ENCODE measurements around the gene ZC3HAV1. TPM values are rescaled to one million over a fixed set of nuclear protein-coding genes. Genes with fewer than 3 reads are reported as not detected.

Gene ZC3HAV1
- total and polyA plus RNA-seq, 9 of the 15 experiments (the other 6 are each of a cell fraction or from before 2014, with no cell fraction given) = 11.9 to 40.5 (median 23.9) TPM

DNA sequence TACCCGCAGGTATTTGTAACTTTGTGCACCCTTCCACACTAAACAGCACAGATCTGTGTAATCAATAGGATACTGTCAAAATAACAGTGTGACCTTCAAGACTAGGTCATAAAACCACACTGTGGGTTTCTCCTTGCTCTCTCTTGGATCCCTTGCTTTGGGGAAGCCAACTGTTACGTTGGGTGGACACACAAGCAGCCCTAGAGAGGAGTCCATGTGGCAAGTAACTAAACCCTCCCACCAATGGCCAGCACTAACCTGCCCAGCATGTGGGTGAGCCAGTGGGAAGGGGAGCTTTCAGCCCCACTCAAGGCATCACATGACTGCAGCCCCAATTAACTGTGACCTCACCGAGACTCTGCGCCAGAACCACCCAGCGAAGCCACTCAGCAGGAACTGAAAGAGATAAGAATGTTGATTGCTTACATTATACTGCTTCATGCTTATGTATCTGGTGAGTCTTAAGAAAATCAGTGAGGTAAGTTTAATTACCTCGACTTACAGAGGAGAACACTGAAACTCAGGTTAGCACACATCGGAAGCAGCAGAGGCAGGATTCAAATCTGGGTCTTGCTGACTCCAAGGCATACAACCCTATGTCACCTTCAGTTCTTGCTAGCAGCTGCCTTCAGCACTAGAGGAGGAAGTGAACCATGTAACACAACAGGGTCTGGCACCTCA lies 9.4 kb upstream of the ZC3HAV1 start (continued):
- TF ChIP-seq, protein P1, sequence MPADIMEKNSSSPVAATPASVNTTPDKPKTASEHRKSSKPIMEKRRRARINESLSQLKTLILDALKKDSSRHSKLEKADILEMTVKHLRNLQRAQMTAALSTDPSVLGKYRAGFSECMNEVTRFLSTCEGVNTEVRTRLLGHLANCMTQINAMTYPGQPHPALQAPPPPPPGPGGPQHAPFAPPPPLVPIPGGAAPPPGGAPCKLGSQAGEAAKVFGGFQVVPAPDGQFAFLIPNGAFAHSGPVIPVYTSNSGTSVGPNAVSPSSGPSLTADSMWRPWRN (IDR thresholded peaks at IDR 0.05; ENCODE audit: low read depth) = no peak
- TF ChIP-seq HEY1 (CRISPR knock-in tag; IDR thresholded peaks at IDR 0.05; ENCODE audit: borderline replicate concordance) = 0 out of 2 replicates have a peak, but pooled peaks have one; percentile 10
- no peak for TF ChIP-seq NUFIP1 (IDR thresholded peaks at IDR 0.05; ENCODE audit: partially characterized antibody)
- peak; percentile 48; the same call in 1 of the 2 replicates for TF ChIP-seq CREB1 (IDR thresholded peaks at IDR 0.05)
- peak; percentile 62; the same call in 1 of the 2 replicates for TF ChIP-seq CREB1 (CRISPR knock-in tag; IDR thresholded peaks at IDR 0.05)
- no peak for TF ChIP-seq KAT8 (IDR thresholded peaks at IDR 0.05; ENCODE audit: low read depth)
- TF ChIP-seq HIVEP1 (CRISPR knock-in tag; IDR thresholded peaks at IDR 0.05) = peak; percentile 14; the same call in 1 of the 2 replicates
- TF ChIP-seq NFE2 (IDR thresholded peaks at IDR 0.05; ENCODE audit: low read depth) = peak; percentile 56
- peak; percentile 48; the same call in 1 of the 2 replicates for TF ChIP-seq ZNF436 (CRISPR knock-in tag; IDR thresholded peaks at IDR 0.05)
- peak; percentile 92 for TF ChIP-seq JUND (IDR thresholded peaks at IDR 0.05; ENCODE audit: borderline replicate concordance, low read depth, low read length)
- TF ChIP-seq JUND (tag; IDR thresholded peaks at IDR 0.05; ENCODE audit: borderline replicate concordance, low read depth, low read length) = peak; percentile 96
- TF ChIP-seq, protein P2, sequence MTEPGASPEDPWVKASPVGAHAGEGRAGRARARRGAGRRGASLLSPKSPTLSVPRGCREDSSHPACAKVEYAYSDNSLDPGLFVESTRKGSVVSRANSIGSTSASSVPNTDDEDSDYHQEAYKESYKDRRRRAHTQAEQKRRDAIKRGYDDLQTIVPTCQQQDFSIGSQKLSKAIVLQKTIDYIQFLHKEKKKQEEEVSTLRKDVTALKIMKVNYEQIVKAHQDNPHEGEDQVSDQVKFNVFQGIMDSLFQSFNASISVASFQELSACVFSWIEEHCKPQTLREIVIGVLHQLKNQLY (CRISPR knock-in tag; conservative IDR thresholded peaks at IDR 0.05) = peak in 1 of 2 experiments; percentile 66; a peak in 1 of 4 replicates
- no peak; the same call in 1 of the 2 replicates for TF ChIP-seq PML (IDR thresholded peaks at IDR 0.05; ENCODE audit: low read length)
- TF ChIP-seq ZNF311 (CRISPR knock-in tag; IDR thresholded peaks at IDR 0.05) = no peak
- TF ChIP-seq SMC3 (conservative IDR thresholded peaks at IDR 0.05; ENCODE audit: insufficient read depth, low read depth, low read length) = no peak
- TF ChIP-seq ZNF175 (CRISPR knock-in tag; IDR thresholded peaks at IDR 0.05; ENCODE audit: low read depth) = peak; percentile 92
- TF ChIP-seq KLF16 (IDR thresholded peaks at IDR 0.05) = no peak
- TF ChIP-seq BHLHE40 (IDR thresholded peaks at IDR 0.05; ENCODE audit: low read length) = peak; percentile 83
- TF ChIP-seq, protein P3, sequence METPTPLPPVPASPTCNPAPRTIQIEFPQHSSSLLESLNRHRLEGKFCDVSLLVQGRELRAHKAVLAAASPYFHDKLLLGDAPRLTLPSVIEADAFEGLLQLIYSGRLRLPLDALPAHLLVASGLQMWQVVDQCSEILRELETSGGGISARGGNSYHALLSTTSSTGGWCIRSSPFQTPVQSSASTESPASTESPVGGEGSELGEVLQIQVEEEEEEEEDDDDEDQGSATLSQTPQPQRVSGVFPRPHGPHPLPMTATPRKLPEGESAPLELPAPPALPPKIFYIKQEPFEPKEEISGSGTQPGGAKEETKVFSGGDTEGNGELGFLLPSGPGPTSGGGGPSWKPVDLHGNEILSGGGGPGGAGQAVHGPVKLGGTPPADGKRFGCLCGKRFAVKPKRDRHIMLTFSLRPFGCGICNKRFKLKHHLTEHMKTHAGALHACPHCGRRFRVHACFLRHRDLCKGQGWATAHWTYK (CRISPR knock-in tag; IDR thresholded peaks at IDR 0.05) = peak; percentile 43; the same call in 1 of the 2 replicates
- TF ChIP-seq, protein P4, sequence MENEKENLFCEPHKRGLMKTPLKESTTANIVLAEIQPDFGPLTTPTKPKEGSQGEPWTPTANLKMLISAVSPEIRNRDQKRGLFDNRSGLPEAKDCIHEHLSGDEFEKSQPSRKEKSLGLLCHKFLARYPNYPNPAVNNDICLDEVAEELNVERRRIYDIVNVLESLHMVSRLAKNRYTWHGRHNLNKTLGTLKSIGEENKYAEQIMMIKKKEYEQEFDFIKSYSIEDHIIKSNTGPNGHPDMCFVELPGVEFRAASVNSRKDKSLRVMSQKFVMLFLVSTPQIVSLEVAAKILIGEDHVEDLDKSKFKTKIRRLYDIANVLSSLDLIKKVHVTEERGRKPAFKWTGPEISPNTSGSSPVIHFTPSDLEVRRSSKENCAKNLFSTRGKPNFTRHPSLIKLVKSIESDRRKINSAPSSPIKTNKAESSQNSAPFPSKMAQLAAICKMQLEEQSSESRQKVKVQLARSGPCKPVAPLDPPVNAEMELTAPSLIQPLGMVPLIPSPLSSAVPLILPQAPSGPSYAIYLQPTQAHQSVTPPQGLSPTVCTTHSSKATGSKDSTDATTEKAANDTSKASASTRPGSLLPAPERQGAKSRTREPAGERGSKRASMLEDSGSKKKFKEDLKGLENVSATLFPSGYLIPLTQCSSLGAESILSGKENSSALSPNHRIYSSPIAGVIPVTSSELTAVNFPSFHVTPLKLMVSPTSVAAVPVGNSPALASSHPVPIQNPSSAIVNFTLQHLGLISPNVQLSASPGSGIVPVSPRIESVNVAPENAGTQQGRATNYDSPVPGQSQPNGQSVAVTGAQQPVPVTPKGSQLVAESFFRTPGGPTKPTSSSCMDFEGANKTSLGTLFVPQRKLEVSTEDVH (IDR thresholded peaks at IDR 0.05; ENCODE audit: low read depth, partially characterized antibody) = peak; percentile 56
- peak; percentile 66; the same call in 1 of the 2 replicates for TF ChIP-seq RNF2 (IDR thresholded peaks at IDR 0.05)

All from K562 (cell line).